Sciatic nerve (tissue), 1 donor: Measurements from ENCODE around the gene TGFA. TPM values are rescaled to one million over a fixed set of nuclear protein-coding genes. Genes with fewer than 3 reads are reported as not detected.

Experiments used
- total RNA-seq: library from RNA; stranded (reverse); fragmentation: NEBNext Ultra II Directional; extraction: Animal tissue kit (Norgen Biotek cat#: 25700); gene quantifications from one replicate; pipeline ENCODE4 v1.2.1, GENCODE V29; 2021
- donor health status: DM: no; HTN: no; CAD: no.

The TGFA gene
- total RNA-seq, 1 donor from 2014 or later = 11.8 TPM

Other genes starting within 250 kb of the TGFA start
- 3.2 TPM for gene ADD2, start 214.4 kb upstream of the TGFA start, total RNA-seq
- gene FIGLA, start 236.8 kb upstream of the TGFA start, total RNA-seq = 0.89 TPM